ENCODE results near the gene PPP3R2. TPM values are rescaled to one million over a fixed set of nuclear protein-coding genes. Genes with fewer than 3 reads are reported as not detected.
A peak's percentile ranks its signal among the peaks of the same experiment; 100 is the strongest.

Gene PPP3R2
- polyA plus RNA-seq, 1 donor (not counting 4 experiments of a cell fraction or from before 2014, with no cell fraction given): not detected

DNA sequence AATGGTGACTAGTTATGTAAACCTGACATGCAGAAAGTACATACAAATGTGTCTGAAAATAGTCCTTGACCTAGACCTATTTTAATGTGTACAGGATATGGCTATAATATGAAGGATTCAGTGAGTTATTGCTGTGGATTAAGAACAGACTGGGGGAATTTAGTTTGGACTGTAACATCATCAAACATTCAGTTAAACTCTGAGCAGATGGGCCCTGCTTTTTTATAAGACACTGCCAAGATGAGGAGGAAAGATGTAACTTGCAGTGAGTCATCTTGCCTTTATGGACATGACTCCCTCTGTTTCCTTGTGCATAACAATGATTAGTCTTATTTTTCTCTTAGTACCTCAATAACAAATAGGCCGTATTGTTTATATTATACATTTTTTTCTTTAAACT, 12.2 kb downstream of the PPP3R2 start:
- Histone ChIP-seq H3K27ac (ENCODE audit: control insufficient read depth, insufficient read depth, low read length) (no peak overlapping the region), H3K36me3 (ENCODE audit: control insufficient read depth in 2 of 2, extremely low read depth in 1 of 2, insufficient read depth in 2 of 2, low read length in 2 of 2) (no peaks in the 10 kb centered on the region), H3K9me1 (ENCODE audit: control insufficient read depth, extremely low read depth, insufficient read depth, low read length) (no peaks in the 10 kb centered on the region), H3K9me3 (ENCODE audit: control insufficient read depth, low read depth, low read length) (no peaks in the 10 kb centered on the region), H3K4me2 (ENCODE audit: control insufficient read depth, extremely low read depth, insufficient read depth, low read depth, low read length) (no peak overlapping the region), H3K9ac (ENCODE audit: control insufficient read depth, extremely low read depth, insufficient read depth, low read length) (no peak overlapping the region), H3K4me1 (ENCODE audit: control insufficient read depth, extremely low read depth, insufficient read depth, low read length) (no peaks in the 10 kb centered on the region), H3K27me3 (ENCODE audit: control insufficient read depth, extremely low read depth, insufficient read depth, low read length) (no peaks in the 10 kb centered on the region), H3K4me3 (ENCODE audit: control insufficient read depth in 2 of 3, extremely low read depth in 1 of 3, insufficient read depth in 2 of 3, low read depth in 1 of 3, low read length in 3 of 3) (no peak overlapping the region), H3K79me2 (ENCODE audit: control insufficient read depth, insufficient read depth, low read length) (no peaks in the 10 kb centered on the region), H4K20me1 (ENCODE audit: control insufficient read depth, extremely low read depth, insufficient read depth, low read length) (no peaks in the 10 kb centered on the region), H2AFZ (ENCODE audit: control insufficient read depth, low read length) (no peak overlapping the region)
- DNase-seq (ENCODE audit: low read depth, low spot score) (no peak), FAIRE-seq (peak; percentile 23)
- TF ChIP-seq EZH2 (IDR thresholded peaks at IDR 0.05; ENCODE audit: low read length): no peak
- TF ChIP-seq, protein P1, sequence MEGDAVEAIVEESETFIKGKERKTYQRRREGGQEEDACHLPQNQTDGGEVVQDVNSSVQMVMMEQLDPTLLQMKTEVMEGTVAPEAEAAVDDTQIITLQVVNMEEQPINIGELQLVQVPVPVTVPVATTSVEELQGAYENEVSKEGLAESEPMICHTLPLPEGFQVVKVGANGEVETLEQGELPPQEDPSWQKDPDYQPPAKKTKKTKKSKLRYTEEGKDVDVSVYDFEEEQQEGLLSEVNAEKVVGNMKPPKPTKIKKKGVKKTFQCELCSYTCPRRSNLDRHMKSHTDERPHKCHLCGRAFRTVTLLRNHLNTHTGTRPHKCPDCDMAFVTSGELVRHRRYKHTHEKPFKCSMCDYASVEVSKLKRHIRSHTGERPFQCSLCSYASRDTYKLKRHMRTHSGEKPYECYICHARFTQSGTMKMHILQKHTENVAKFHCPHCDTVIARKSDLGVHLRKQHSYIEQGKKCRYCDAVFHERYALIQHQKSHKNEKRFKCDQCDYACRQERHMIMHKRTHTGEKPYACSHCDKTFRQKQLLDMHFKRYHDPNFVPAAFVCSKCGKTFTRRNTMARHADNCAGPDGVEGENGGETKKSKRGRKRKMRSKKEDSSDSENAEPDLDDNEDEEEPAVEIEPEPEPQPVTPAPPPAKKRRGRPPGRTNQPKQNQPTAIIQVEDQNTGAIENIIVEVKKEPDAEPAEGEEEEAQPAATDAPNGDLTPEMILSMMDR (optimal IDR thresholded peaks at IDR 0.05 in 1 of 3, IDR thresholded peaks at IDR 0.05 in 1 of 3, conservative IDR thresholded peaks at IDR 0.05 in 1 of 3; ENCODE audit: extremely low read depth in 1 of 3, insufficient read depth in 2 of 3, low read length in 3 of 3): no peak
- dilution Hi-C loops (cut with MboI; ENCODE audit: extremely low pct_ligation_motif_present, low sequenced_read_pairs): no loop called here

DNA sequence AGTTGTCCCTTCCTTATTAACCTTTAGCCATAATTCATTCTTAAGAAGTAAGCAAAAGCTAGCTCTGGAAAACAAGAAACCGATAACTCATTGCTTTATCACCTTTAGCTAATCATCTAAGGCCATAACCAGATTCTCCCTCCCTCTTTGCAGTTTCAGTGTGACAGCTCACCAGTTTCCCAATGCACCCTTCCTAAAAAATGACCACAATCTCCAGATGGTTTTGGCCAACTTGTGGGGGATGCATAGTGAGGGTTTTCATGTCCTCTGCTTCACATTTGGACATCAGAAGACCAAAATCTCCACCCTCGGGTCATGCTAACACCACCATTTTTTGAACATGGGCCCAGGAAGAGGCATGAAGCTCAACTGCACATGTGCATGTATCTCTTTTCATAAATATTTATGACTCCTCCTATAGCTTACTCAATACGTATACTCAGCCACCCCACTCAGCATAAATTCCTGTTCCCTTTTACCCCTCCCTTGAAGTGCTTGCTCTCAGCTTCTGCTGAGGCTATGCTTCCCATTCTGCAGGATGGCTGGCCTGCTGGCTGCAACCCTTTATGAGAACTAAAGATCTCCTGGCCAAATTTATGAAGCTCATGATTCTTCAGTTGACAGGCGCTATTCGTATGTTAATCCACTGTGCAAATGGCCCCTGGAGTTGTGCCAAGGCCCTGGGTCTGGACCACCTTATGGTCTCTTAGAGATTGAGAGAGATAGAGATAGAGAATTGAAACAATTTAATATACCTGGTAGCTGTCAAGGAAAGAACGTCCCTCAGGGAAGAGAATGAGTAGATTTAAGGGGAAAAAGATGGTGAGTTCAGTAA, 14.8 kb downstream of the PPP3R2 start:
- FAIRE-seq (no peak), DNase-seq (ENCODE audit: low read depth, low spot score) (no peak)
- Histone ChIP-seq H3K4me2 (ENCODE audit: control insufficient read depth, extremely low read depth, insufficient read depth, low read depth, low read length) (no peak overlapping the region), H3K9me3 (ENCODE audit: control insufficient read depth, low read depth, low read length) (no peaks in the 10 kb centered on the region), H3K4me1 (ENCODE audit: control insufficient read depth, extremely low read depth, insufficient read depth, low read length) (no peaks in the 10 kb centered on the region), H3K27me3 (ENCODE audit: control insufficient read depth, extremely low read depth, insufficient read depth, low read length) (no peaks in the 10 kb centered on the region), H2AFZ (ENCODE audit: control insufficient read depth, low read length) (no peak overlapping the region), H3K36me3 (ENCODE audit: control insufficient read depth in 2 of 2, extremely low read depth in 1 of 2, insufficient read depth in 2 of 2, low read length in 2 of 2) (no peaks in the 10 kb centered on the region), H3K9me1 (ENCODE audit: control insufficient read depth, extremely low read depth, insufficient read depth, low read length) (no peaks in the 10 kb centered on the region), H3K27ac (ENCODE audit: control insufficient read depth, insufficient read depth, low read length) (no peak overlapping the region), H4K20me1 (ENCODE audit: control insufficient read depth, extremely low read depth, insufficient read depth, low read length) (no peaks in the 10 kb centered on the region), H3K9ac (ENCODE audit: control insufficient read depth, extremely low read depth, insufficient read depth, low read length) (no peak overlapping the region), H3K79me2 (ENCODE audit: control insufficient read depth, insufficient read depth, low read length) (no peaks in the 10 kb centered on the region), H3K4me3 (ENCODE audit: control insufficient read depth in 2 of 3, extremely low read depth in 1 of 3, insufficient read depth in 2 of 3, low read depth in 1 of 3, low read length in 3 of 3) (no peak overlapping the region)
- dilution Hi-C loops (cut with MboI; ENCODE audit: extremely low pct_ligation_motif_present, low sequenced_read_pairs): no loop called here
- TF ChIP-seq, protein P1 (optimal IDR thresholded peaks at IDR 0.05 in 1 of 3, IDR thresholded peaks at IDR 0.05 in 1 of 3, conservative IDR thresholded peaks at IDR 0.05 in 1 of 3; ENCODE audit: extremely low read depth in 1 of 3, insufficient read depth in 2 of 3, low read length in 3 of 3): no peak
- no peak for TF ChIP-seq EZH2 (IDR thresholded peaks at IDR 0.05; ENCODE audit: low read length)
